ENCODE measurements around the gene LRP1B.
A peak's percentile ranks its signal among the peaks of the same experiment; 100 is the strongest.

LRP1B gene

GRCh38 chr2:141579071-141579470 lies 551.7 kb downstream of the LRP1B start:
- DNase-seq (ENCODE audit: low spot score): no peak

GRCh38 chr2:141570474-141571131 lies 560.2 kb downstream of the LRP1B start:
- no peak for DNase-seq (ENCODE audit: low spot score)

- DNase-seq (ENCODE audit: low spot score): no peak
Observed at GRCh38 chr2:141569941-141570340, 560.9 kb downstream of the LRP1B start.

DNA sequence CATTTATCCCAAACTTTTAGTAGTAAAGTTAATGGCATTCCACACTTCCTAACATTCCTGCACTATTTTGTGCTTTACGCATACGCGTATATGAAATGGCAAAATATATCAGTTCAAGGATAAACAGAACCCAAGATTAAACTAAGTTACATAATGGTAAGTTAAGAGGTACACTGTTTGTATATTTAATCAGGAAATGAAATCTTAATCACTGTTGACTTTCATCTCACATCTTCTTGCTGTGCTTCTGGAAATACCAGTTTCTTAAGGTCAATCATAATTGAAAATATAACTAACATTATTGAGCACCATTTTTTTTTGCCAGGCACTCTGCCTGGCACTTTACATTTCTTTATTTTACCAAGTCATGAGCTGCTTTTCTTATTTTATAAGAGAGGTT lies 565.2 kb downstream of the LRP1B start:
- DNase-seq (ENCODE audit: low spot score): no peak

DNA sequence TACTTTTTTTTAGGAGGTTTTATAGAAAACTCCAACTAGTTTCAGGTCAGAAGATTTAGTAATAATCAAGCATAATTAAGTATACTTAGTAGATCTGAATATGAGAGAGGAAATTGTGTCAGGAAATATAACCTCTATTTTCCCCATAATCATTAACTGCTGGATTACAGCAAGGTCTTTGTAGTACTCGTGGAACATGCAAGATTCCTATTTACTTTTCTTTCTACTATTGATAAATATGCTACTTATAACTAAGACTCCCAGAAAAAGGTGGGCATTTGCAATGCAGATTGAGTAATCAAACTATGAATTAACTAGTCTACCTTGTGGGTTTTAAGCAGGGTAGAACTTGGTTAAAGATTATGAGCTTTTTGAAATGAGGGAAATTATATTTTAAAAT lies 570.1 kb downstream of the LRP1B start:
- DNase-seq (ENCODE audit: low spot score): no peak

GRCh38 chr2:141557329-141558095 lies 573.3 kb downstream of the LRP1B start:
- peak; percentile 16 for DNase-seq (ENCODE audit: low spot score)

- DNase-seq (ENCODE audit: low spot score): no peak
Observed at GRCh38 chr2:141555876-141556470, 574.8 kb downstream of the LRP1B start.

DNA sequence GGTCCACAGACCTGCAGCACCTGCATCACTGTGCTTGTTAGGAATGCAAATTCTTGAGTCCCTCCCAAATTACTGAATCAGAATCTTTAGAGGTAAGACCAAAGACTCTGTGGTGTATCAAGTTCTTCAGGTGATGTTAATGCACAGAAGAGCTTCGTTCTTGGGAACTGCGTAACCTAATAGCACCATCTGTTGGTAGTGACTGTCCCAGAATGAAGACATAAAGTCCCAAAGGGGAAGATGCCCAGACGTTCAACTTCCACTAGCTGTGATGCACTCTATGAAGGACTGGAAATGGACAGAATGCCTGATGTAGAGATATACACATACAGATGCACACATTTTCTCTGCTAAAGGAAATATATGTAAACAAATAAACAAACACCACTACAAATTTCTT lies 576.0 kb downstream of the LRP1B start:
- DNase-seq (ENCODE audit: low spot score): peak; percentile 2

- no peak for DNase-seq (ENCODE audit: low spot score)
Observed at GRCh38 chr2:141534666-141535362, 596.0 kb downstream of the LRP1B start.

GRCh38 chr2:141529659-141530058 lies 601.2 kb downstream of the LRP1B start:
- DNase-seq (ENCODE audit: low spot score): no peak

GRCh38 chr2:141528990-141529389 lies 601.8 kb downstream of the LRP1B start:
- no peak for DNase-seq (ENCODE audit: low spot score)

DNA sequence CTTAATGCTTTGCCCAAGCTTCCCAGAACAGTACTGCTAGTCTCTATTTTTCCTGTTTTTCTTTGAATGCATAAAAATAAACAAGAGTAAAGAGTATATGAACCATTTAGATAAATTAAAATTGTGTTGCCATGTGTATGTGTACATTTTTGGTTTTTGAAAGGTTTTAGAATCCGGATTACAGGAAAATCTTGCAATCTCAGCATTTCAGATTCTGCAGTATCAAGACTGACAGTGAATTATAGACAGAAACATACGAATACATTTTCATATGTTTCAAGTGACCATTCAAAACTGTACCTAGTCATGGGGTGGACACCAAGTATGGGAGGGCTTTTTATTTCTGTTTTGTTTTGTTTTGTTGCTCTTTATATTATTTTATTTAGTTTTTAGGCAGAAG lies 604.1 kb downstream of the LRP1B start:
- no peak for DNase-seq (ENCODE audit: low spot score)

- DNase-seq (ENCODE audit: low spot score): no peak
Observed at GRCh38 chr2:141524777-141525176, 606.0 kb downstream of the LRP1B start.

- DNase-seq (ENCODE audit: low spot score): no peak
Observed at GRCh38 chr2:141523199-141523598, 607.6 kb downstream of the LRP1B start.

- DNase-seq (ENCODE audit: low spot score): no peak
Observed at GRCh38 chr2:141522702-141523101, 608.1 kb downstream of the LRP1B start.

DNA sequence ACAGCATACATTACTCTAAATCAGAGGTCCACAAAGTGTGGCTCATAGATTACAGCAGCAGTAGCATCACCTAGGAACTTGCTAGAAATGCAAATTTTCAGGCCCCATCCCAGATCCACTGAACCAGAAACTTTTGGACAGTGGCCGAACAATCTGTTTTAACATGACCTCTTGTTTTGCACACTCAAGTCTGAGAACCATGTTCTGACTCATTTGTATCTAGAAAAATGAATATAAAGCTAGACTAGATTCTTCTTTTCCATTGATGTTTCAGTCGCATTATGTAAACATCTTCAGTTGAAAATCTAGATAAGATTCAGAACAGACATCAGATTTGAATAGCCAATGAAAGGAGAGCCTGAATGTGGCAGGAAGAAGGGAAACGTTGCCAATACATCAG lies 608.8 kb downstream of the LRP1B start:
- DNase-seq (ENCODE audit: low spot score): no peak

- DNase-seq (ENCODE audit: low spot score): no peak
Observed at GRCh38 chr2:141519906-141520305, 610.9 kb downstream of the LRP1B start.

DNA sequence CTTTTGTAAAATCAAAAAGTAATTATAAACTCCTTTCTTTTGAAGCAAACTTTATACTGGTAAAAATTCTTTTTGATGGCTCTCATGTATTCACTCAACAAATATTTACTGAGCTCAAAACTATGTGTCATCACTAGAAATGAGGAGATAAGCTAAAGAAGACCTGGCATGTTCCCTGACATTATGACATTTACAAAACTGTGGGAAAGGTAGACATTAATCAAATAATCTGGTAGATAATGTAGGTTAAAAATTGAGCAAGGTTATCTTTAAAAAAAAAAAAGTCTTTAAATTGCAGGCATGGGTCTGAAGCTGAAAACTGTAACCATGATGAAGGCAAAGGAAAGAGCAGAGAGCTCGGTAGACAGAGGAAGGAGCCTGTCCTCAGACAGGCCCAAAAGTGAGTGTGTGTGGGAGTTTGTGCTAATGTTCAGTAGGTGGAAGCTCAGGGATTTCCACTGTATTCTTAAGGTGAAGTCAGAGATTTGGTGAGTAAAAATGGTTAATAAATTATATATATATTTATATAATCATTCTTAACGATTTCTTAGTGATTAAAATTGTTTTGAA lies 612.9 kb downstream of the LRP1B start:
- no peak for DNase-seq (ENCODE audit: low spot score)

DNA sequence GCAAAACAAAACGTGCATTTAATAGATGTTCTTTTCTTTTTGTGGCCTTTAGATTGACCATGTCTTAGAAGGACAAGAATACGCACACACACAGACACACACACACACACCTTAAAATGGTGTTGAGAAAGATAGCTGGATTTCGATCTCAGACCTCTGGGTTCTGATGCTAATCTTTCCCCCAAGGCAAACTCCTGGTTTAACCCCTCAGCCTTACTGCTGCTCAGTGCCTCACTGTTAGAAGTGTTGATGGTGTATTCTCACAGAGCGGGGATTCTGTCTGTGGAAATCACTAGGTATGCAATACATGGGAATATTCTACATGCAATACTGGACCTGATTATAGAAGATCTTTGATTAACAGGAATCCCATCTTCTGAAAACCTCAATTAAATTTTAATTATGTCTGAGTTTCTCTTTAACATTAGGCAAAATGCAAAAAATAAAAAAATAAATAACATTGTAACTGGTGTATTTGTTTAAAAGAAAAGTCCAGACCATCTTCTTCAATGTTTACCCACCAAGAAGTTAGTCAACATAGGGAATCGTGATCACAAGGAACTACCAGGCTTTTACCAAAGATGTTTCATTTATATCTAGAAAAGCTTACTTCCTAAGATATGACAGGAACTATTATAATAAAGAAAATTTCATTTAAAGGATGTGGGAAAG lies 613.5 kb downstream of the LRP1B start:
- no peak for DNase-seq (ENCODE audit: low spot score)

DNA sequence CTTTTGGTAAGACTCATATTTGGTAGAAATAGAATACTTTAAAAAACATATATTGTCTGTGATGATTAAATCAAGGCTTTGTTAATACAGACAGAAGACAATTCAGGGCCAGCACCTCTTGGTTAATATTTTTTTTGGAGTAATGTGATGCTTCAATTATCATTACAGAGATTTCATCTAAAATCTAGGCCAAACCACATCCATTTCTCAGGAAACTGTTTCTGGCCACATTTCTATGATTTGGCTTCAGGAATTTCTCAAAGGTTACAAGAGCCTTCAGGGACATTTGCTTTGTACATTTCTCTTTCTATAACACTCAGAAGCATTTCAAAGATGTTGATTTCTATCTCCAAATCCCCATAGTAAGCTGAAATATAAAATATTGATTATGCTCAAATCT lies 614.9 kb downstream of the LRP1B start:
- DNase-seq (ENCODE audit: low spot score): no peak

GRCh38 chr2:141513853-141514252 lies 617.0 kb downstream of the LRP1B start:
- no peak for DNase-seq (ENCODE audit: low spot score)
